Measurements from ENCODE around the gene PCYOX1L.

GRCh38 chr5:149406203-149406978 lies 48.5 kb downstream of the PCYOX1L start:
- TF ChIP-seq ZFP3 (CRISPR knock-in tag; IDR thresholded peaks at IDR 0.05) (no peak), PATZ1 (CRISPR knock-in tag; IDR thresholded peaks at IDR 0.05; ENCODE audit: borderline replicate concordance) (no peak), TCF4 (CRISPR knock-in tag; IDR thresholded peaks at IDR 0.05; ENCODE audit: borderline replicate concordance) (no peak), POU6F1 (CRISPR knock-in tag; IDR thresholded peaks at IDR 0.05; ENCODE audit: borderline replicate concordance, low read depth) (no peak)

All from SK-N-SH treated with all-trans-retinoic acid at 6 μM for 48 hours (cell line).